Tibial nerve (tissue), 3 donors: ENCODE results near the gene ALK.
A peak's percentile ranks its signal among the peaks of the same experiment; 100 is the strongest.

Experiments used
- POLR2A ChIP-seq, 2 donors: fragments of 450-650 bp; IDR thresholded peaks; one replicate each; pipeline ENCODE4 v1.6.1; 2017; ENCODE audit warnings: antibody characterized with exemption in 2 of 2, mild to moderate bottlenecking in 2 of 2, moderate library complexity in 2 of 2
- TF ChIP-seq, protein P1 (sequence below), 5 experiments: fragments of 200-600 bp in 3 of 5; fragments of 450-650 bp in 2 of 5; sonication (generic) in 3 of 5; IDR thresholded peaks; one replicate each; pipeline ENCODE4 v1.5.1; 2016 to 2019; ENCODE audit warnings: antibody characterized with exemption in 5 of 5, mild to moderate bottlenecking in 3 of 5, moderate library complexity in 2 of 5

DNA sequence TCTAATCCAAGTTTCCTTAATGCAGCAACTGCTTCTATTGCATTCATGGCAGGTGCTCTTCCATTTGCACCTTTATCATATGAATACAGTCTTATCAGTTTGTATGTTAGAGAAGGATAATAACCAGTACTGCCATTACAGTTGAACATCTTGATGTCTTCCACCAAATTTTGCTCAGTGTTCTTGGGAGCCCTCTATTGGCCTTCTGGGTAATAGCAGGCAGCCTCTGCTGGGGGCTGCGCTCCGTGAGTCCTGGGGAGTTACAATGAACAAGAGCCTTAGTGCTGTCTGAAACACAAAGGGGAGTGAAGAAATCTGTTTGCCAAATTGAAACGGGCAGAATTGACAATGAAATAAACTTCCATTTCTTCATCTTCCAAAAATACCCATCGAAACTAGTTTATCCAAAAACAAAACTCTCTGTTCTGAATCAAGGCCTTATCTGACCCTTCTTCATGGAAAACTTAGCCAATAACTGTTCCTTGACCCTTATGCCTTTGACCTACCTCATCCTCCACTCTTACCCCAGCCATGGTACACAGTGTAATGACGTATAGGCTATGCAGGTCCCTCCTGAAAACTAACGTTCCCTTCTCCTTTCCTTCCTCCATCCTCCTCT lies 79.9 kb downstream of the ALK start:
- TF ChIP-seq, protein P1, sequence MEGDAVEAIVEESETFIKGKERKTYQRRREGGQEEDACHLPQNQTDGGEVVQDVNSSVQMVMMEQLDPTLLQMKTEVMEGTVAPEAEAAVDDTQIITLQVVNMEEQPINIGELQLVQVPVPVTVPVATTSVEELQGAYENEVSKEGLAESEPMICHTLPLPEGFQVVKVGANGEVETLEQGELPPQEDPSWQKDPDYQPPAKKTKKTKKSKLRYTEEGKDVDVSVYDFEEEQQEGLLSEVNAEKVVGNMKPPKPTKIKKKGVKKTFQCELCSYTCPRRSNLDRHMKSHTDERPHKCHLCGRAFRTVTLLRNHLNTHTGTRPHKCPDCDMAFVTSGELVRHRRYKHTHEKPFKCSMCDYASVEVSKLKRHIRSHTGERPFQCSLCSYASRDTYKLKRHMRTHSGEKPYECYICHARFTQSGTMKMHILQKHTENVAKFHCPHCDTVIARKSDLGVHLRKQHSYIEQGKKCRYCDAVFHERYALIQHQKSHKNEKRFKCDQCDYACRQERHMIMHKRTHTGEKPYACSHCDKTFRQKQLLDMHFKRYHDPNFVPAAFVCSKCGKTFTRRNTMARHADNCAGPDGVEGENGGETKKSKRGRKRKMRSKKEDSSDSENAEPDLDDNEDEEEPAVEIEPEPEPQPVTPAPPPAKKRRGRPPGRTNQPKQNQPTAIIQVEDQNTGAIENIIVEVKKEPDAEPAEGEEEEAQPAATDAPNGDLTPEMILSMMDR (IDR thresholded peaks at IDR 0.05): peak; percentile 57 to 86 (median 73)
- TF ChIP-seq POLR2A (IDR thresholded peaks at IDR 0.05): no peak
